DMS114 treated with DMSO at 0.1 percent for 48 hours (cell line): ENCODE data around the gene RNF227.
"Not testable (repeated sequence)": the region's sequence is repeated elsewhere in the genome, so short reads cannot be mapped to it uniquely, and the experiment has no call there.

Experiments used
- DNase-seq: peaks from one replicate; lab custom pipeline; 2025; ENCODE audit not compliant: unreplicated experiment; lab: John Stamatoyannopoulos, UW

RNF227 gene

GRCh38 chr17:7915611-7916384 lies at the start of gene RNF227:
RNF227 (minus strand) TSS chr17:7916289; CDS start chr17:7916195, 94 bp downstream.
- peak; percentile 84 for DNase-seq

DNA sequence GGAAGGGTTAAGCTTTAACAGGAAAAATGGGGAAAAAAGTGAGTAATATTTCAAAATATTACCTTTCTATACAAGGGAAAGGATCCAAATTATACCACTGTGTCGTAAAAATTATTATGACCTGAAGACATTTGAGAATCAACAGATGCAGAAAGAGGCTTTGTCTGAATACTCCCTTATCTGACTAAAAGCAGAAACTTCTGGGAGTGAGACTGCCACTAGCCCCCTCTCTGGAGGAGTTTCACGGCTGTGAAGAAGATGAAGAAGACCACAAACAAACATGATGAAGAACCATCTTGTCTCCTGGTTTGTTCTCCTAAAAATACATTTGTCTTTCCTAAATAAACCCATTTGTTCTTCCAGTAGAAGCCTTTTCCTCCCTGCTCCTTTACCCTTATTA lies 45.3 kb upstream of the RNF227 start:
- no peak for DNase-seq

DNA sequence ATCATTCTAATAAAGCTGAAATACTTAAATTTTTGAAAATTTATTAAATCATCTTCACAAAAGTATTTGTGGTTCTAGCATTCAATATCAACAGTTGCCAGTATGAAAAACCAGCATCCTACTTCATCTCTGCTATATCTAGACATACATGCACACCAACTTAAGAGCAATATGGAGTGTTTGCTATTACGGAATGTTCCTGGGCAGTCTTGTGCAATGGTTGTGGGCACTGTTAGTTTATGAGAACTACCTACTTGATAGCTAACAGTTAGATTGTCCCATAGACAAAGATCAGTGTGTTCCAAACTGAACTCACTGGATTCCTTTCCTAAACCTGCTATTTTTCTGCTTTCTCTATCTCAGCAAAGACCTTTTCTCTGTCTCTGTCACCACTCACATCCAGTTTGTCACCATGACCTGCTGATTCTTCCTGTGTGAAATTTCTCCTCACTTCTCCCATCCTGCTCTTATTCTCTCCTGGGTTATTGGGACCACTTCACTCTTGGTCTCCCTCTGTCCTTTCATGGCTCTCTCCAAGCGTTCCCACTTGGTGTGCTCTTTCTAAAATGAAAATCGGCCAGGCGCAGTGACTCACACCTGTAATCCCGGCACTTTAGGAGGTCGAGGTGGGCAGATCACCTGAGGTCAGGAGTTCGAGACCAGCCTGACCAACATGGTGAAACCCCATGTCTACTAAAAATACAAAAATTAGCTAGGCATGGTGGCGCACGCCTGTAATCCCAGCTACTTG lies 43.6 kb upstream of the RNF227 start:
- DNase-seq, result no peak

GRCh38 chr17:7956228-7956965 lies 40.3 kb upstream of the RNF227 start:
- DNase-seq, result no peak

- DNase-seq, result no peak
These were observed 39.5 kb upstream of the RNF227 start for GRCh38 chr17:7955414-7956227.

DNA sequence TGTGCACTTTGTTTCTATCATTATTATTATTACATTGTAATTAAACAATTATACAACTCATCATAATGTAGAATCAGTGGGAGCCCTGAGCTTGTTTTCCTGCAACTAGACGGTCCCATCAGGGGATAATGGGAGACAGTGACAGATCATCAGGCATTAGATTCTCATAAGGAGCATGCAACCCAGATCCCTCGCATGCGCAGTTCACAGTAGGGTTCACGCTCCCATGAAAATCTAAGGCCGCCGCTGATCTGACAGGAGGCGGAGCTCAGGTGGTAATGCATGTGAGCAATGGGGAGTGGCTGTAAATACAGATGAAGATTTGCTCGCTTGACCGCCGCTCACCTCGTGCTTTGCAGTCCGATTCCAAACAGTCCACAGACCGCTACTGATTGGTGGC lies 37.2 kb upstream of the RNF227 start:
- DNase-seq, result not testable (repeated sequence)

DNA sequence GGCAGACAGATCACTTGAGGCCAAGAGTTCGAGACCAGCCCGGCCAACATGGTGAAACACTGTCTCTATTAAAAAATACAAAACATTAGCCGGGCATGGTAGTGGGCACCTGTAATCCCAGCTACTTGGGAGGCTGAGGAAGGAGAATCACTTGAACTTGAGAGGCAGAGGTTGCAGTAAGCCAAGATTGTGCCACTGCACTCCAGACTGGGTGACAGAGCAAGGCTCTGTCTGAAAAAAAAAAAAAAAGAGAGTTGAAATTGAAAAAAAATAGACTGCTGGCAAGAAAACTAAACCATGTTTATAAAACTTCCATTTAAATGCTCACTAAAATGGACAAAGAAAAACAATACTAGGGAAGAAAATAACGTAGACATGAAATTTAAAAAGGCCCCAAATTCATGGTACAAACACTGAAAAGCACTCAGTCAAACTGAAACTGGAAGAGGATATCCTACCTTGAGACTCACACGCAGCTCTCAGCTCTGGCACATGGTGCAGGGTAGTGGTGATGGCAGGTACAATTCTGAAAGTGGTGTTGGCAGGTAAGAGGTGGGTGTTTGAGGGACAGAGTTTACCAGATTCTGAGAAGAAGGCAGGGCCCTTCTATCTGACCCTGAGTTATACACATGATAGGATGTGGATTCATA lies 35.2 kb upstream of the RNF227 start:
- DNase-seq, result no peak

GRCh38 chr17:7950578-7950977 lies 34.5 kb upstream of the RNF227 start:
- no peak for DNase-seq

- no peak for DNase-seq
These were observed 31.6 kb upstream of the RNF227 start for GRCh38 chr17:7947651-7948050.

- no peak for DNase-seq
These were observed 30.4 kb upstream of the RNF227 start for GRCh38 chr17:7946441-7946840.

GRCh38 chr17:7945651-7946050 lies 29.6 kb upstream of the RNF227 start:
- no peak for DNase-seq

GRCh38 chr17:7944326-7944725 lies 28.2 kb upstream of the RNF227 start:
- no peak for DNase-seq

GRCh38 chr17:7943291-7943690 lies 27.2 kb upstream of the RNF227 start:
- no peak for DNase-seq

- DNase-seq, result no peak
These were observed 24.7 kb upstream of the RNF227 start for GRCh38 chr17:7940743-7941142.

DNA sequence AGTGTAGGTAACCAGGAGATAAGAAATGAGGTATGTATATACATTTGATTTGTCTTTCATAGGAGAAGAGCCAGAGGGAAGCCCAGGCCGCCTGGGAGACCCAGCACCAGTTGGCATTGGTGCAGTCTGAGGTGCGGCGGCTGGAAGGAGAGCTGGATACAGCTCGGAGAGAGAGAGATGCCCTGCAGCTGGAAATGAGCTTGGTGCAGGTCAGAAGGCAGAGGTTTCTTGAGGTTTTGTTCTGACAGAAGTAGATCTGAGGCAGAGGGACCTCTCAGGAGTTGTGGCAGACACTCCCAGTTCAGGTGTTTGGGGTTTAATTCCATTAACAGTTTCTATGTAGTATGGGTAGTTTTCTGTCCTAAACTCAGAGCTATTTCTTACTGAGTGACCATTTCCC lies 23.9 kb upstream of the RNF227 start:
- DNase-seq, result no peak

GRCh38 chr17:7935859-7936258 lies 19.8 kb upstream of the RNF227 start:
- DNase-seq, result no peak

DNA sequence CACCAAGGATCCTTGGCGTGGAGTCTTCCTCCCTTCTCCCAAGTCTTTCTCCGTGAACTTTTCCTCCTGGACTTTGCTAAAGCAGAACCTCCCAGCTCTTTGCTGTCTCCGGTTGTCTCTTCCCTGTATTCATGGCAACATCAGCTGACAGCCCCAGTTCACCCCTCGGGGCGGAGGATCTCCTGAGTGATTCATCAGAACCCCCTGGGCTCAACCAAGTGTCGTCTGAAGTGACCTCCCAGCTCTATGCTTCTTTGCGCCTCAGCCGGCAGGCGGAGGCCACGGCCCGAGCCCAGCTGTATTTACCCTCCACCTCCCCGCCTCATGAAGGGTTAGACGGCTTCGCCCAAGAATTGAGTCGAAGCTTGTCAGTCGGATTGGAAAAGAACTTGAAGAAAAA lies 16.9 kb upstream of the RNF227 start:
- no peak for DNase-seq

- DNase-seq, result peak; percentile 22
These were observed 16.4 kb upstream of the RNF227 start for GRCh38 chr17:7932483-7932891.

- DNase-seq, result peak; percentile 96
These were observed 15.8 kb upstream of the RNF227 start, which contains the start of the genes CNTROB and TRAPPC1 for GRCh38 chr17:7931709-7932482. CNTROB (plus strand) TSS chr17:7932206; CDS start chr17:7933080, 874 bp downstream. TRAPPC1 (minus strand) TSS chr17:7931946; CDS start chr17:7931829, 117 bp downstream.
